Stimulated activated CD4-positive, alpha-beta T cell treated with anti-CD3 and anti-CD28 coated beads, Interleukin-1b, Interleukin-23, amount 100 ng/mL, for 48 hours (primary cell): ENCODE results near the gene VSTM2L.

Experiments used
- DNase-seq: peaks from one replicate; pipeline ENCODE4 v3.0.0-alpha.2; 2020

Gene VSTM2L

GRCh38 chr20:37879843-37880242 is 23.1 kb upstream of the VSTM2L start:
- DNase-seq = no peak

- no peak for DNase-seq
Observed at GRCh38 chr20:37880726-37881591, 22.0 kb upstream of the VSTM2L start.

DNA sequence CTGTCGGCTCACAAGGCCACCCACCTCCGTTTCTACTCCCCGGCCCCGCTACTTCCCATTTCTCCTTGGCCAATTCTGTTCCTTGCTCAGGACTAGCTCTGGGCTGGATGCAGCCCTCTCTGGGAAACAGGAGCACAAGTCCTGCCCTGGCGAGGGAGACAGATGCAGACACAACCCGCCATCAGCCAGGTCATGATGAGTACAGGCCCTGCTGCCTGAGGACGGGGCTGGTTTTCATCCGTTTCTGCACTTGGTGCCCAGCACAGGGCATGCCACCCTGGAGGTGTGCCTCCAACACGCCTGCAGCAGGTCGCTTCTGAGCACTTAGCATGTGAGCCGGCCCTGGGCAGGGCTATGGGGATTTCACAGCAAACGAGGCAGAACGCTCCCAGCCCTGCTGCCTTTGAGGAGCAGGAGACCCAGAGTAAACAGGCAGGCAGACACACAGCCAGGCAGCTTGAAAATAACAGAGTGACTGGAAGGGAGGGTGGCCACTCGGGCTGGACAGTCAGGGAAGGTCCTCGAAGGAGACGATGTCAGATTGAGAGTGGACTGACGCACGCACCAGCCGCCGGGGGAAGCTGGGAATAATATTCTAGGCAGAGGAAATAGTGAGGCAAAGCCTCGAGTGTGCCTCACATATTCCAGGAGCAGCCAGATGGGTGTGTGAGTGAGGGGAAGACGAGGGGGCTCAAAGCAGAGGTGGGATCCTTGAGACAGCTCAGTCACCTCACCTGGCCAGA is 21.2 kb upstream of the VSTM2L start:
- DNase-seq = no peak

- no peak for DNase-seq
Observed at GRCh38 chr20:37882961-37883712, 19.8 kb upstream of the VSTM2L start.

DNA sequence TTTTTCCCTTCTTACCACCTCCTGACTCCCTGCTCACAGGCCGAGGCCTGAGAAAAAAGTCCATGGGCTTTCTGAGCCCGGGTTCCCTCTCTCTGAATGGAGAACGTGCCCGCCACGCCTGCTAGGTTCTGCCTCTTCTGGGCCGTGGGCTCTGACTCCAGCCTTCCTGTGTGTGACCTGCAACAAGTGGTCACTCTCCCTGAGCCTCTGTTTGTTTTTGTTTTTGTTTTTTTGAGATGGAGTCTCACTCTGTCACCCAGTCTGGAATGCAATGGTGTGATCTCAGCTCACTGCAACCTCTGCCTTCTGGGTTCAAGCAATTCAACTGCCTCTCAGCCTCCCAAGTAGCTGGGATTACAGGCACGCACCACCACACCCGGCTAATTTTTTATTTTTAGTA is 17.9 kb upstream of the VSTM2L start:
- DNase-seq = no peak

GRCh38 chr20:37885593-37886503 is 17.1 kb upstream of the VSTM2L start:
- no peak for DNase-seq

DNA sequence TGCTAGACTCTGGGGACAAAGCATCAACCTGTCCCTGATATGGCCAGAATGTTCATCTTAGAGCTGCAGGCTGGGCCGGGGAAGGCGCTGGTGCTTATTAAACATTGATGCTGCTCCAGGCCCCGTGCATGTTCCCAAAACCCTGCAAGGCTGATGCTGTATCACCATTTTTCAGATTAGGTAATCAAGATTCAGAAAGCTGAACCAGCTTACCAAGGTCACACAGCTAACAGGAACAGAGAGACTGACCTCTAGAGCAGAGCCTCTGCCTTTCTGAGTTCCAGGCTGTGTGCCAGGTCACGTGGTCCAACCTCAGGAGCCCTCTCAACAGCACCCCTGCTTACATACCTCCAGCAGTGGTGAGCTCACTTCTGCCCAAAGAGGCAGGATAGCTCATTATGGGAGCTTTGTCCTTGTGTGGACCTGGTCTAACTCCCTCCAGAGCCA is 16.1 kb upstream of the VSTM2L start:
- no peak for DNase-seq

DNA sequence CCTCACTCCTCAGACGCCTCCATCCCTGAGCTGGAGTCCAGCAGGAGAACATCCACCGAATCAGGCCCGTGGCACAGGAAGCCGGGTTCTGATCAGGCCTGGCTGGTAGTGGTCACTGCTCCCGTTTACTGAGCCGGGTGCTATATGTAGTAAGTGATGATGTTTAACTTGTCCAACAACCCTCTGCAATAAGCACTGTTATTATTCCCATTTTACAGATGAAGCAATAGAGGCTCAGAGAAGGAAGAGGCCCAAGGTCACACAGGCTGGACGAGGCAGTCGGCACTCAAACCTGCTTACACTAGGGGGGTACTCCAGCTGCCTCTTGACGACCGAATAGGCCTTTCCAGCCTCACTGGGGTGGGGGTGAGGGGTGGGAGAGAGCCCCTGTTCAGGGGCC is 14.3 kb upstream of the VSTM2L start:
- no peak for DNase-seq

GRCh38 chr20:37890108-37890507 is 12.8 kb upstream of the VSTM2L start:
- no peak for DNase-seq

DNA sequence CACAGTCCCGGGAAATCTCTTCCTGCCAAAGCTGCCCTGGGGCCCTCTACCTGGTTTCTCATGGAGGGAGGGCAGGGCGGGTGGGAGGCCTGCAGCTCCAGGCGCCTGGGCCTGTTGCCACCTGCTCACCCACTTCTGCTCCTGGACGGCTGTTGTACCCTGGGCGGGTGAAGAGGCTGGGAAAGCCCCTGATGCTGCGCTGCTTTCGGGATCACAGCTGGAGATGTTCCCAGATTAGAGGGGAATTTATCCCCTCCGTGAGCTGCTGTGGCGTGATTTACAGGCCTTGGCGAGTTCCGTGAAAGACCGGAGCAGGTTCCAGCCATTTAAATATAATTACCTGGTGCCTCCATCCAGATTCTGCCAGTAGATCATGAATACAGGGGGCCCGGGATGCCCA is 12.3 kb upstream of the VSTM2L start:
- DNase-seq = no peak

DNA sequence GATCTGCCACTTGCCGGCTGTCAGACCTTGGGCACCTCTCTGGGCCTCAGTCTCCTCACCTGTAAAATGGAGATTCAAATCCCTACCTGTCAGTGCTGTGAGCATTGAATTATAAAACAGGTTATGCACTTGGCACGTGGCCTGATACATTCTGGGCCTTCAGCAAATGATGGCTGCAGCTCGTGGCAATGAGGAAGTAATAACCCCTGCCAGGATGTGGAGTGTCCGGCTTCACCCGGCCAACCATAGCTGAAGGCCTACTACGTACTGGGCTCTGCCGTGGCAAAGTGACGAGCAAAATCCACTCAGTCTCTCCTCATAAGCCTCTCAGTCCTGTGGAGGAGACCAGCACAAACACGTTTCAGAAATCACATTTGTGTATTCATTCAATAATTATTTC is 10.9 kb upstream of the VSTM2L start:
- no peak for DNase-seq

DNA sequence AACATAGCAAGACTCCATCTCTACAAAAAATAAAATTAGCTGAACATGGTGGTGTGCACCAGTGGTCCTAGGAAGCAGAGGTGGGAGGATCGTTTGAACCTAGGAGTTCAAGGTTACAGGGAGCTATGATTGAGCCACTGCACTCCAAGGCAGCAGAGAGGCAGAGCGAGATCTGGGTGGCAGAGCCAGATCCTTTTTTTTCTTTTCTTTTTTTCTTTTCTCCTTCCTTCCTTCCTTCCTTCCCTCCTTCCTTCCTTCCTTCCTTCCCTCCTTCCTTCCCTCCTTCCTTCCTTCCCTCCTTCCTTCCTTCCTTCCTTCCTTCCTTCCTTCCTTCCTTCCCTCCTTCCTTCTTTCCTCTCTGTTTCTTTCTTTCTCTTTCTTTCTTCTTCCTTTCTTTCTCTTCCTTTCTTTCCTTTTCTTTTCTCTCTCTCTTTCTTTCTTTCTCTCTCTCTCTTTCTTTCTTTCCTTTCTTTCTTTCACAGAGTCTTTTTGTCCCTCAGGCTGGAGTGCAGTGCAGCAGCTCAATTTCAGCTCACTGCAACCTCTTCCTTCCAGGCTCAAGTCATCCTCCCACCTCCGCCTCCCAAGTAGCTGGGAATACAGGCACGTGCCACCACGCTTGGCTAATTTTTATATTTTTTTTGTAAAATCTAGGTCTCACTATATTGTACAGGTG is 9.2 kb upstream of the VSTM2L start:
- DNase-seq = no peak

- DNase-seq = no peak
Observed at GRCh38 chr20:37894454-37894853, 8.5 kb upstream of the VSTM2L start.

DNA sequence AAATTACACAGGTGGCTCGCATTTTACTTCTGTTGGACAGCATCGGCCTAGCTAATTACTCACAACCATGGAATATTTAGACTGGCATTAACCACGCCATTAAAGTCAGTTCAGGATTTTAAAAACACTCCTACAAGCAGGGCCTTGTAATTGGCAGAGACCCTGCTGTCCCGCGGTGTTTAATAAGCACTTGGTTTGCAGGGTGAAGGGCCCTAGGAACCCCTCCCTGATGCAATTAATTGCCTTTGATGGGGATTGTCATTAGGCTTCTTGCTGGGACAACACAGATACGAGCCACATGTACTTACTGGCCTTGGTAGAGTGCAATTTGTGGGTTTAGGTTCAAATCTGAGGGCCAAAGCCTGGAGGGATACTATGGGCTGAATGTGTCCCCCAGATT is 7.8 kb upstream of the VSTM2L start:
- no peak for DNase-seq

DNA sequence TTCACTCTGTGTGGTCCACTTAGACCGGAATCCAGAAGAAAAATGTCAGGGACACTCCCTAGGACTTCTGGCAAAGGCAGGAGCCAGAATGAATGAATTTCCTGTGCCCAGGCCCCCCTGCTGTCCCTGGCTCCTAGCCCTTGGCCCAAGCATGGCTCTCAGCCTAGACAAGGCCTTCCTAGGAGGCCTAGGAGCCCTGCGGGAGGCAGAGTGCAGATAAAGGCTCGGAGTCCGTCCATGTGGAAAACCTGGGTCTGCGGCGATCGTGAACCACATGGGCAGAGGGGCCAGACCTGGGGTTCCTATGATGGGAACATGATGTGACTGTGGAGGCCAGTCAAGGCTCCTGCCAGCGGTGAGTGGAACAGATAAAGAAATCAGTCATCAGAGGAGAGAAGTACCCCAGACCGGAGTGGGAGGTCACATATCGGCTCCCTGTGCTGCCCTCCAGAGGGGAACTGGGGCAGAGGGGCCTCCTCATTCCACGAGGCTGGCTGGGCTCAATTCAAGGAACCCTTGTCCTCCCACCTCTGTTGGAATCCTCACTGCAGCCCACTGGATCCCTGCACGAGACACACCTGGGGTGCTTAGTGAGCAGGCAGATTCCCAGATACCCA is 5.9 kb upstream of the VSTM2L start:
- no peak for DNase-seq

- peak; percentile 17 for DNase-seq
Observed at GRCh38 chr20:37898233-37899104, 4.5 kb upstream of the VSTM2L start.

DNA sequence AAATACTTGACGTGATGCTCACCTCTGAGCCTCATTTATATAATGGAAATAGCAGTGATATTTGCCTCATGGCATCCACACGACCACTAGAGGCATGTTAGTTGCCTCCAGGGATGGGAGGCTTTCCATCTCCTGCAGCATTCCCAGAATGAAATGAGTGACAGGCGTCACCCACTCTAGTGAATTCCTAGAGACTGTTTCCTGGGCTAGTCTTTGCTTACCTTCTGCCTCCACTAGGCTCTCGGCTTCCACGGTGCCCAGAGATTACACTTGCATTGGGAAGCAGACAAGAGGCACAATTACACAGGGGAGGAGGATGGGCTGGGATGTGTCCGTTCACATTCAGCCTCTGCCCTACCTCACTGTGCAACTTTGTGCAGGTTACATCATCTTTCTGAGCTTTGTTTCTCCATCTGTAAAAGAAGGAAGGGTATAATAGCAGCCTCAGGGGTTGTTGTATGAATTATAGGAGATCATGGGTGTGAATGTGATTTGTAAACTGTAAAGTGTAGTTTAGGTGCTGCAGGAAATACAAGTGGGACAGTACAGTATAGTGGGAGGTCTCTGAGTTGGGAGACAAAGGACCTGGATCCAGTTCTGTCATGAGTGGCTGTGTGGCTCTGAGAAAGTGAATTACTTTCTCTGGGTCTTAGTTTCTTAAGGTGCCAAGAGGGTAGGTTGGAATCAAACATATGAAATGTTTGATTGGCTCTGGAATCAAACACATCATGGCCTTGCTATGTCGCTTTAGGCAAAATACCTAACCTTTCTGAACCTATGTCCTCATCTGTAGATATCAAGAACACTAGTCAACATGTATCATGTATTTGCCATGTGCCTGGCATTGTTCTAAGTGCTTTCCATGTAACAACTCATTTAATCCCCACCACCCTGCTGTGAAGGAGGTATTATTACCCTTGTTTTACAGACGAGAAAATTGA is 3.6 kb upstream of the VSTM2L start:
- no peak for DNase-seq

DNA sequence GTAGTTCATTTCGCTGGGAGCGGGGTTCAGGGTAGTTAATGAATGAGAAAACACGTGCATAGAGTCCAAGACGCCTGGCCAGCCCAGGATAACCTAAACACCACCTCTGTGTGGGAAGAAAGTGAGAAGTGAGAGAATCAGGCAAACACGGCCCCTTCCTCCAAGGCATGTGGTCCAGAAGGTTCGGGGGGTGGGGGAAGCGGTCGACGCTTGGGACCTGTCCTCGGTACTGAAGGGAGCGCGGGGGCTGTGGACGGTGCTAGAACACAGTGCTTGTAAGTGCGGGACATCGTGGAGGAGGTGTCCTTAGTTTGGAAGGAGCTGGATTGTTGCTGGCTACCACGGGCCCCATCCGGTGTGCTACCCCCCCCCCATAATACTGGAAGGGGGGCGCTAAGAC is 1.7 kb upstream of the VSTM2L start:
- no peak for DNase-seq
